Breast epithelium (tissue), 3 donors: ENCODE results near the gene CFDP1.

Experiments used
- CTCF ChIP-seq, 3 donors: fragments of 450-650 bp; IDR thresholded peaks; one replicate each; pipeline ENCODE4 v1.5.1; 2016 to 2017; ENCODE audit warnings: antibody characterized with exemption in 3 of 3, mild to moderate bottlenecking in 3 of 3, moderate library complexity in 3 of 3
- POLR2A ChIP-seq: fragments of 450-650 bp; IDR thresholded peaks from one replicate; pipeline ENCODE4 v1.6.1; 2016; ENCODE audit warnings: antibody characterized with exemption, mild to moderate bottlenecking, moderate library complexity
- POLR2AphosphoS5 ChIP-seq, 3 donors: sonication (generic); formaldehyde crosslinking; IDR thresholded peaks; one replicate each; pipeline ENCODE4 v1.6.1; 2017; ENCODE audit warnings: antibody characterized with exemption in 3 of 3

DNA sequence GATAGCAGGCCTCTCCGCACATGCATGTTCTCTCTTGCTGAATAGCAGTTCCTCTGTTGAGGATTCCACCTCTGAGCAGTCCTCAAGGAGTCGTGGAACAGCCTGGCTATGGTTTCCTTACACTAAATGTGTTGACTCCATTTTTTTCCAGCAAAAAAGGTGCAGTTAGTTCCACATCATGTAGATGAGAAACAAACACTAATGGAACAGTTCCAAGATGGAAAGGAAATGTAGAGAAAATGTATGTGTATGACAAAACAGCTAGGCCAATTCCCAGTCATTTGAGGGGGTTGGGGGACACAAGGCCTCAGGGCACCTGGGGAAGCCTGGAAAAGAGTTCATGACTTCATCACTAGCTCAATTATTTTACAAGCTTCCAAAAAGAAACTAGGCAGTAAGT lies 90.0 kb downstream of the CFDP1 start:
- TF ChIP-seq CTCF (IDR thresholded peaks at IDR 0.05) (no peak), POLR2AphosphoS5 (IDR thresholded peaks at IDR 0.05) (no peak), POLR2A (no peak)
